SK-N-SH treated with all-trans-retinoic acid at 6 μM for 48 hours (cell line): ENCODE measurements around the gene SERPINA6.
"Not testable (repeated sequence)": the region's sequence is repeated elsewhere in the genome, so short reads cannot be mapped to it uniquely, and the experiment has no call there.

Experiments used
- ATAC-seq: fragments of 200-7000 bp; cut with Tn5 transposase; 3 replicates; pipeline ENCODE4 v1.9.1; 2020; ENCODE audit warnings: mild to moderate bottlenecking, moderate library complexity
- ARNTL ChIP-seq: fragments of 450-650 bp; formaldehyde crosslinking; IDR thresholded peaks from 2 replicates; pipeline ENCODE4 v1.5.0; 2020; ENCODE audit warnings: low read depth, mild to moderate bottlenecking, moderate library complexity, borderline replicate concordance
- BACH2 ChIP-seq: fragments of 250-450 bp; sonication (Bioruptor Pico); IDR thresholded peaks from 2 replicates; pipeline ENCODE4 v1.9.0; 2021; ENCODE audit warnings: mild to moderate bottlenecking, borderline replicate concordance
- CREB5 ChIP-seq: fragments of 250-450 bp; sonication (Bioruptor Pico); IDR thresholded peaks from 2 replicates; pipeline ENCODE4 v1.5.1; 2020; ENCODE audit warnings: low read depth, mild to moderate bottlenecking, moderate library complexity
- CSDC2 ChIP-seq: fragments of 250-450 bp; sonication (Bioruptor Pico); IDR thresholded peaks from 2 replicates; pipeline ENCODE4 v1.5.0; 2020; ENCODE audit warnings: mild to moderate bottlenecking, moderate library complexity
- ESRRG ChIP-seq: fragments of 250-450 bp; sonication (Bioruptor Pico); IDR thresholded peaks from 2 replicates; pipeline ENCODE4 v1.6.1; 2021; ENCODE audit warnings: mild to moderate bottlenecking
- GLIS3 ChIP-seq: fragments of 250-450 bp; sonication (Bioruptor Pico); IDR thresholded peaks from 2 replicates; pipeline ENCODE4 v1.5.0; 2020; ENCODE audit warnings: mild to moderate bottlenecking, moderate library complexity
- ISL1 ChIP-seq: fragments of 250-450 bp; sonication (Bioruptor Pico); IDR thresholded peaks from 2 replicates; pipeline ENCODE4 v2.1.2; 2022; ENCODE audit warnings: mild to moderate bottlenecking, moderate library complexity
- OSR1 ChIP-seq: fragments of 250-450 bp; sonication (Bioruptor Pico); IDR thresholded peaks from 2 replicates; pipeline ENCODE4 v1.8.0; 2022; ENCODE audit warnings: moderate library complexity, mild to moderate bottlenecking, inconsistent platforms
- PATZ1 ChIP-seq: fragments of 250-450 bp; sonication (Bioruptor Pico); IDR thresholded peaks from 2 replicates; pipeline ENCODE4 v1.8.0; 2020; ENCODE audit warnings: mild to moderate bottlenecking, moderate library complexity, borderline replicate concordance
- POU6F1 ChIP-seq: fragments of 250-450 bp; sonication (Bioruptor Pico); IDR thresholded peaks from 2 replicates; pipeline ENCODE4 v1.8.0; 2021; ENCODE audit warnings: low read depth, mild to moderate bottlenecking, moderate library complexity, borderline replicate concordance
- PPARA ChIP-seq: fragments of 250-450 bp; sonication (Bioruptor Pico); IDR thresholded peaks from 2 replicates; pipeline ENCODE4 v1.5.0; 2020; ENCODE audit warnings: mild to moderate bottlenecking, borderline replicate concordance
- RARB ChIP-seq: fragments of 250-450 bp; sonication (Bioruptor Pico); IDR thresholded peaks from 2 replicates; pipeline ENCODE4 v1.8.0; 2021; ENCODE audit warnings: mild to moderate bottlenecking, moderate library complexity
- SNAI2 ChIP-seq: fragments of 250-450 bp; sonication (Bioruptor Pico); IDR thresholded peaks from 2 replicates; pipeline ENCODE4 v1.5.0; 2020; ENCODE audit warnings: mild to moderate bottlenecking, moderate library complexity
- TCF4 ChIP-seq: fragments of 250-450 bp; sonication (Bioruptor Pico); IDR thresholded peaks from 2 replicates; pipeline ENCODE4 v1.8.0; 2021; ENCODE audit warnings: mild to moderate bottlenecking, moderate library complexity, borderline replicate concordance
- TOX ChIP-seq: fragments of 250-450 bp; sonication (Bioruptor Pico); IDR thresholded peaks from 2 replicates; pipeline ENCODE4 v1.8.0; 2021; ENCODE audit warnings: mild to moderate bottlenecking, moderate library complexity, borderline replicate concordance
- TSHZ2 ChIP-seq: fragments of 250-450 bp; sonication (Bioruptor Pico); IDR thresholded peaks from 2 replicates; pipeline ENCODE4 v1.5.0; 2020; ENCODE audit warnings: mild to moderate bottlenecking, moderate library complexity
- ZC3H10 ChIP-seq: fragments of 250-450 bp; sonication (Bioruptor Pico); IDR thresholded peaks from 2 replicates; pipeline ENCODE4 v1.5.1; 2021; ENCODE audit warnings: mild to moderate bottlenecking, moderate library complexity
- ZFP3 ChIP-seq: fragments of 250-450 bp; sonication (Bioruptor Pico); IDR thresholded peaks from 2 replicates; pipeline ENCODE4 v1.5.0; 2020; ENCODE audit warnings: mild to moderate bottlenecking, moderate library complexity
- ZFP30 ChIP-seq: fragments of 450-650 bp; formaldehyde crosslinking; IDR thresholded peaks from 2 replicates; pipeline ENCODE4 v1.5.0; 2022; ENCODE audit warnings: mild to moderate bottlenecking, moderate library complexity
- ZNF565 ChIP-seq: fragments of 450-650 bp; formaldehyde crosslinking; conservative IDR thresholded peaks from 2 replicates; pipeline ENCODE4 v1.5.0; 2020; ENCODE audit warnings: low read depth, mild to moderate bottlenecking, moderate library complexity
- ZNF70 ChIP-seq: fragments of 450-650 bp; formaldehyde crosslinking; IDR thresholded peaks from 2 replicates; pipeline ENCODE4 v1.5.0; 2020; ENCODE audit warnings: mild to moderate bottlenecking, moderate library complexity
- ZNF8 ChIP-seq: fragments of 450-650 bp; formaldehyde crosslinking; IDR thresholded peaks from 2 replicates; pipeline ENCODE4 v1.5.0; 2020; ENCODE audit warnings: mild to moderate bottlenecking, moderate library complexity
- TF ChIP-seq, protein P1 (sequence below): fragments of 250-450 bp; sonication (Bioruptor Pico); IDR thresholded peaks from 2 replicates; pipeline ENCODE4 v1.5.1; 2021; ENCODE audit warnings: mild to moderate bottlenecking, moderate library complexity

Gene SERPINA6

DNA sequence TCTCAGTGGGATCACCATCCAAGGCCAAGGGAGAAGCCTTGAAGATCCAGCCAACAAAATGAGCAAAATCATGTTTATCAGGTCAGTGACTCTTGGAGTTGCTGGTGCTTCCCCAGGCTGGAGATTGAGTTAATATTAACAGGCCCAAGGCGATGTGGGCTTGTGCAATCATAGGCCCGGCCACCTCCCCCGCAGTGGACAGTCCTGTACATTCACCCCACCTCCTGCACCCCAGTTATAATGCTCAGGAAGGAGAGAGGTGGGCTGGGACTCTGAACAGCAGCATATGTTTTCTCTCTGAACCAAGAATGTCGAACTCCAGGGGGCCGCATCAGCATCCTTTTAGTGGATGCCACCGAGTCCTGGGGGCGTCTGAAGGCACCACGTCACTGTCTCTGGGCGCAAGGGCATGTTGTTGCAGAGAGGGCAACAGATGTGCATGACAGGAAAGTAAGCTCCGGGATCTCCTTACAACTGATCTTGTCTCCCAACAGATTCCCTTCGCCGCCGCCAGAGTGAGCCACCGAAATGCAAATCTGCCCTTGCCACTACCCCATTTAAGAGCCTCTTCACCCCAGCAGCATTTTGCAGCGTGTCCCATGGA, 32.2 kb upstream of the SERPINA6 start (continued):
- TF ChIP-seq POU6F1 (no peak), ZNF565 (CRISPR knock-in tag) (no peak), TCF4 (CRISPR knock-in tag) (no peak), RARB (CRISPR knock-in tag) (no peak), PATZ1 (no peak), ZFP3 (no peak), CSDC2 (no peak), SNAI2 (CRISPR knock-in tag) (no peak)

GRCh38 chr14:94354638-94355185, 31.6 kb upstream of the SERPINA6 start:
- ATAC-seq, result no peak
- TF ChIP-seq ESRRG (CRISPR knock-in tag), result no peak
- no peak for TF ChIP-seq ZNF565 (CRISPR knock-in tag)
- no peak for TF ChIP-seq CSDC2
- TF ChIP-seq ZFP30 (CRISPR knock-in tag), result no peak
- TF ChIP-seq PATZ1, result no peak
- no peak for TF ChIP-seq BACH2 (CRISPR knock-in tag)
- TF ChIP-seq GLIS3 (CRISPR knock-in tag), result no peak
- no peak for TF ChIP-seq ISL1
- no peak for TF ChIP-seq ARNTL (CRISPR knock-in tag)
- TF ChIP-seq SNAI2 (CRISPR knock-in tag), result no peak
- TF ChIP-seq OSR1 (CRISPR knock-in tag), result no peak
- TF ChIP-seq ZC3H10 (CRISPR knock-in tag), result no peak
- no peak for TF ChIP-seq TOX
- TF ChIP-seq ZNF70, result no peak
- TF ChIP-seq CREB5 (CRISPR knock-in tag), result no peak
- no peak for TF ChIP-seq ZNF8 (CRISPR knock-in tag)
- TF ChIP-seq, protein P1, sequence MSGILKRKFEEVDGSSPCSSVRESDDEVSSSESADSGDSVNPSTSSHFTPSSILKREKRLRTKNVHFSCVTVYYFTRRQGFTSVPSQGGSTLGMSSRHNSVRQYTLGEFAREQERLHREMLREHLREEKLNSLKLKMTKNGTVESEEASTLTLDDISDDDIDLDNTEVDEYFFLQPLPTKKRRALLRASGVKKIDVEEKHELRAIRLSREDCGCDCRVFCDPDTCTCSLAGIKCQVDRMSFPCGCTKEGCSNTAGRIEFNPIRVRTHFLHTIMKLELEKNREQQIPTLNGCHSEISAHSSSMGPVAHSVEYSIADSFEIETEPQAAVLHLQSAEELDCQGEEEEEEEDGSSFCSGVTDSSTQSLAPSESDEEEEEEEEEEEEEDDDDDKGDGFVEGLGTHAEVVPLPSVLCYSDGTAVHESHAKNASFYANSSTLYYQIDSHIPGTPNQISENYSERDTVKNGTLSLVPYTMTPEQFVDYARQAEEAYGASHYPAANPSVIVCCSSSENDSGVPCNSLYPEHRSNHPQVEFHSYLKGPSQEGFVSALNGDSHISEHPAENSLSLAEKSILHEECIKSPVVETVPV (CRISPR knock-in tag), result no peak
- no peak for TF ChIP-seq TSHZ2 (CRISPR knock-in tag)
- no peak for TF ChIP-seq PPARA (CRISPR knock-in tag)
- no peak for TF ChIP-seq RARB (CRISPR knock-in tag)

GRCh38 chr14:94354190-94354589, 31.1 kb upstream of the SERPINA6 start:
- ATAC-seq, result not testable (repeated sequence)
